Measurements from ENCODE around the gene PLEKHM2. TPM values are rescaled to one million over a fixed set of nuclear protein-coding genes. Genes with fewer than 3 reads are reported as not detected.

The PLEKHM2 gene
- total RNA-seq, 5 donors from 2014 or later (not counting 1 experiment from before 2014, with no cell fraction given), result 52.5 to 65.2 (median 59.6) TPM

Other genes starting within 250 kb of the PLEKHM2 start
- 1 to 10 TPM; 1.0 to 4.0 (median 3.6) TPM for gene CTRC, start 245.9 kb upstream of the PLEKHM2 start, total RNA-seq
- 1 to 10 TPM in 3 of 5 donors, not detected in 2; 1.3 to 1.8 (median 1.5) TPM for gene CELA2A, start 227.6 kb upstream of the PLEKHM2 start, total RNA-seq
- gene CELA2B, start 208.2 kb upstream of the PLEKHM2 start, total RNA-seq, result under 1 TPM in 2 of 5 donors, not detected in 3; 0.30 to 0.41 TPM
- 10 to 100 TPM; 12.0 to 18.3 (median 14.5) TPM for gene CASP9, start 160.1 kb upstream of the PLEKHM2 start, total RNA-seq
- gene DNAJC16, start 157.5 kb upstream of the PLEKHM2 start, total RNA-seq, result 10 to 100 TPM; 16.5 to 27.0 (median 22.4) TPM
- 10 to 100 TPM in 1 of 5 donors, 1 to 10 TPM in 4; 5.9 to 10.8 (median 8.4) TPM for gene AGMAT, start 99.3 kb upstream of the PLEKHM2 start, total RNA-seq
- 10 to 100 TPM; 32.4 to 62.2 (median 60.5) TPM for gene DDI2, start 66.9 kb upstream of the PLEKHM2 start, total RNA-seq
- gene SLC25A34, start 51.9 kb downstream of the PLEKHM2 start, total RNA-seq, result 1 to 10 TPM; 1.8 to 4.1 (median 2.6) TPM
- not detected for gene TMEM82, start 58.2 kb downstream of the PLEKHM2 start, total RNA-seq
- gene FBLIM1, start 74.5 kb downstream of the PLEKHM2 start, total RNA-seq, result under 1 TPM in 3 of 5 donors, not detected in 2; 0.36 to 0.54 (median 0.50) TPM
- gene UQCRHL, start 123.3 kb downstream of the PLEKHM2 start, total RNA-seq, result 1 to 10 TPM in 3 of 5 donors, under 1 TPM in 2; 0.68 to 1.3 (median 1.1) TPM
- gene SPEN, start 163.4 kb downstream of the PLEKHM2 start, total RNA-seq, result 10 to 100 TPM; 69.9 to 81.1 (median 72.1) TPM

Data from T-cell (primary cell).